Subcutaneous adipose tissue (tissue), 4 donors: ENCODE results near the gene ZFP36L2. TPM values are rescaled to one million over a fixed set of nuclear protein-coding genes. Genes with fewer than 3 reads are reported as not detected.

Experiments used
- total RNA-seq, 4 donors: library from RNA; depleted of rRNA; stranded (reverse); fragments of >200 nt; gene quantifications; one replicate each; pipeline ENCODE4 v1.1.0, GENCODE V29; 2016
- TF ChIP-seq, protein P1 (sequence below): fragments of 450-650 bp; IDR thresholded peaks from one replicate; pipeline ENCODE4 v1.5.1; 2016; ENCODE audit warnings: low read depth, mild to moderate bottlenecking, control low read depth, antibody characterized with exemption, moderate library complexity

ZFP36L2 gene
- total RNA-seq, 4 donors from 2014 or later: 124 to 232 (median 141) TPM

GRCh38 chr2:43218702-43219382 is 7.6 kb downstream of the ZFP36L2 start:
- TF ChIP-seq, protein P1, sequence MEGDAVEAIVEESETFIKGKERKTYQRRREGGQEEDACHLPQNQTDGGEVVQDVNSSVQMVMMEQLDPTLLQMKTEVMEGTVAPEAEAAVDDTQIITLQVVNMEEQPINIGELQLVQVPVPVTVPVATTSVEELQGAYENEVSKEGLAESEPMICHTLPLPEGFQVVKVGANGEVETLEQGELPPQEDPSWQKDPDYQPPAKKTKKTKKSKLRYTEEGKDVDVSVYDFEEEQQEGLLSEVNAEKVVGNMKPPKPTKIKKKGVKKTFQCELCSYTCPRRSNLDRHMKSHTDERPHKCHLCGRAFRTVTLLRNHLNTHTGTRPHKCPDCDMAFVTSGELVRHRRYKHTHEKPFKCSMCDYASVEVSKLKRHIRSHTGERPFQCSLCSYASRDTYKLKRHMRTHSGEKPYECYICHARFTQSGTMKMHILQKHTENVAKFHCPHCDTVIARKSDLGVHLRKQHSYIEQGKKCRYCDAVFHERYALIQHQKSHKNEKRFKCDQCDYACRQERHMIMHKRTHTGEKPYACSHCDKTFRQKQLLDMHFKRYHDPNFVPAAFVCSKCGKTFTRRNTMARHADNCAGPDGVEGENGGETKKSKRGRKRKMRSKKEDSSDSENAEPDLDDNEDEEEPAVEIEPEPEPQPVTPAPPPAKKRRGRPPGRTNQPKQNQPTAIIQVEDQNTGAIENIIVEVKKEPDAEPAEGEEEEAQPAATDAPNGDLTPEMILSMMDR: no peak

GRCh38 chr2:43218155-43218701 is 8.2 kb downstream of the ZFP36L2 start:
- TF ChIP-seq, protein P1: no peak

GRCh38 chr2:43217228-43218154 is 8.9 kb downstream of the ZFP36L2 start:
- TF ChIP-seq, protein P1: no peak

DNA sequence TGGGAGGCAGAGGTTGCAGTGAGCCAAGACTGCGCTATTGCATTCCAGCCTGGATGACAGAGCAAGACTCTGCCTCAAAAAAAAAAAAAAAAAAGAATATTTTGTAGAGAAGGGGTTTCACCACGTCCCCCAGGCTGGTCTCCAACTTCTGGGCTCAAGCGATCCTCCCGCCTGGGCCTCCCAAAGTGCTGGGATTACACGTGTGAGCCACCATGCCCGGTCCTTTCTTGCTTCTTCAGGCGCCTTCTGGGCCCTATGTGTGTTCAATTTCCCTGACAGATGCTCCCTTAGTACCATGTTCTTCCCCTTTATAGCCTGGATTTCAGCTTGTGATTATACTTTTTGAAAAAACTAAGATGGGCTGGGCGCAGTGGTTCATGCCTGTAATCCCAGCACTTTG is 9.8 kb downstream of the ZFP36L2 start:
- TF ChIP-seq, protein P1: no peak

DNA sequence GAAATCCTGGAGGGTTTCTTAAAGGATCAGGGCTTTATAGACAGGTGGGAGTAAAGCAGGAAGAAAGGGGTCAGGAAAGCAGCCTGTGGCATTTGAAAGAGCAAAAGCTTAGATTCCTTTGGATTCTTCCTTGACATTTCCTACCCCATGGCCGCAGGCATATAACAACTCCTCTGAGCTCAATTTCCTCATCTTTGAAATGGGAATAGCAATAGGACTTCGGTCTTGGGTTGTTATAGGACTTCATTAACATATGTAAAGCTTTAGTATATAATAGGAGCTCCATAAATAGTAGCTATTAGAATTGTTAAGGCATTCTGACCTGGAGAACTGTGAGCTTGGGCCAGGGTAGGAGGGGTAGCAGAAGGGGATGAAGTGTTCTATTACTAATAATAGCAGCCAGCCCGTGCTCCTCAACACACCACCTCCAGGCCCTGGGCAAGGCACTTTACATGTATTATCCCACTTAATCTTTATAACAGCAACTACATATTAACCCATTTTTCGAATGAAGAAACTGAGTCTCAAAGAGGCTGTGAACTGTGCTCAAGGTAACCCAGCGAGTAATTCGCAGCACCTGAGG is 10.6 kb downstream of the ZFP36L2 start:
- TF ChIP-seq, protein P1: no peak

GRCh38 chr2:43214253-43214652 is 12.2 kb downstream of the ZFP36L2 start:
- TF ChIP-seq, protein P1: no peak
